SKM-1 treated with dmso at 0.1 percent for 144 hours (cell line): Measurements from ENCODE around the gene XXYLT1.
A peak's percentile ranks its signal among the peaks of the same experiment; 100 is the strongest.

Source experiments
- DNase-seq: peaks from one replicate; lab custom pipeline; 2025; ENCODE audit not compliant: unreplicated experiment; lab: John Stamatoyannopoulos, UW

The XXYLT1 gene

DNA sequence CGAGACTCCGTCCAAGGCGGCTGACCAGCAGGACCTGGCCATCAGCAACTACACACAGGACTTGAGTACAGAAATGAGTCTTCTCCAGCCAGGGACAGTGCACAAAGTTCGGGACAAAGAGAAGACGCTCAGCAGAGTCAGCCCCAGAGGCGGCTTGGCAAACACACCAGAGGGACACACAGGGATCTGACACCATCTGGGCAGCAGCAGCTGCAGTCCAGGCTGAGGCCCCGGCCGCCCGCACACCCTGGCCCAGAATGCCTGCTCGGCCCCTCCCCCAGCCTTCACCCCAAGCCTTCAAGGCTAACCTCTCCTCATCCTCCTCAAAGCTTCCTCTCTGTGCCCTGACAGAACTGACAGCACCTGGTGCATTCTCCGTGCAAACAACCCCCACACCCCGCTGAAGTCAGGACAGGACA is 61.1 kb downstream of the XXYLT1 start:
- DNase-seq = no peak

DNA sequence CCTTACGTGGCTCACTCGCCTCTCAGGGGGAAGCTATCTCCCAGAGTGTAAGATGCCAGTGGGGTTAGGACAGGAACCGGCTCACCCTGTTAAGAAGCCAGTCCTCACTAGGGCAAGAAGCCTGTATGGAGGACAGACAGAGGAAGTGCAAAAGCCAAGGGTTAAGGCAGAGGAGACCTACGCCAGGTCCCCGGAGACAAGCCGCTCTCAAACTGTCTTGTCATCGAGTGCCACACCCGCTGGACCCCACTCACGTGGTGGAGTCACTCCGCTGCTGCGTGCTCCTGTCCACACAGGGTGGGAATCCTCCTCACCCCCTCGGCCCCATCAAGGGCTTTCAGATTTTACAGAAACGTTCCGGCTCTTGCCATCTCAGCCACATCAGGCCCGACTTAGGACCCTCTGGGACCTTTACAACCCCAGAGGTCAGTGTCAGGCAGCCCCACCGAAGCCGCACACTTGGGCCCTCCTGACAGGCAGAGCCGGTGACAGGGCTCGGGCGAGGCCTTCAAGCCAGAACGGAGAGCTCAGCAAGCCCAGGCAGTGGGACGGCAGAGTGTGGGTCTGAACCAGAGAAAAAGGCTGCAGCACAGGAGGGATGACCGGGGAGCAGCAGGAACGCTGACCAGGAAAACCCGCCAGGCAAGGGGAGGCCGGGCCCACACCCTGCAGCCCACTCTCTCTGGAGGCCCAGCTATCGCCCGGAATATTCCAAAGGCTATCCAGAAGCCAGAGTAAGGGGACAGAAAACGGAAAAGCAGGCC is 61.7 kb downstream of the XXYLT1 start:
- DNase-seq = no peak

DNA sequence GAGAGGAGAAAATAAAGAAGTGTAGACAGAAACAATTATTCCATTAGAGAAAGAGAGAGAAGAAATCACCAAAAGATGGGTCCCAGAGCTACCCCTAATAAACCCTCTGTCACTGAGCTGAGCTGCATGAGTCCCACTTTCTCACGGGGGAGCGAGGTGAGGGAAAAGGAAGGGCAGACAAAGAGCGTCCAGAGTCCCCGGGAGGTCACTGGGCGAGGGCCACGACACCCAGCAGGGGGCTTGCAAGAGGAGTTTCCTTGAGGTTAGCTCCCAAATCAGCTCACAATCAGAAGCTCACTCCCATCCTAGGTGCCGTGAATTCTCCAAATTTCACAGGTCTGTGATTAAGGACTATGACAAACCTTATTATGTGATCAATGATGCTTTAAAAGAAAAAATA is 62.3 kb downstream of the XXYLT1 start:
- no peak for DNase-seq

DNA sequence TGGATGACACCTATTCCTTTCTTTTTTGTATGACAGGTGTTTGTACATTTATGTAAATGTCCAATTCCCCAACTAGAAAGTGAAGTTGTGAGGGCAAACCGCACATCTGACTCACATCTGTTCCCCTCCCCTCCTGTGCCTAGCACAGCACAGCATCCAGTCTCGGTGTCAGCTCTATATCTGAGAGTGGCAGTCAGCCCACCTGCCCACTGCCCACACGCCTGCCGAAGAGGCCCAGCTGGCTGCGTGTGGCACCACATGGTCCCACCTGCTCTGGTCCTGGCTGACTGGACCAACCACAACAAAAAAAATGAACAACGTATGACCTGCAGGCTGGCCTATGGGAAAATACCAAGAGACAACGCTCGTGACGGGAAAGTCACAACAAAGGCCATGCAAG is 62.8 kb downstream of the XXYLT1 start:
- no peak for DNase-seq

DNA sequence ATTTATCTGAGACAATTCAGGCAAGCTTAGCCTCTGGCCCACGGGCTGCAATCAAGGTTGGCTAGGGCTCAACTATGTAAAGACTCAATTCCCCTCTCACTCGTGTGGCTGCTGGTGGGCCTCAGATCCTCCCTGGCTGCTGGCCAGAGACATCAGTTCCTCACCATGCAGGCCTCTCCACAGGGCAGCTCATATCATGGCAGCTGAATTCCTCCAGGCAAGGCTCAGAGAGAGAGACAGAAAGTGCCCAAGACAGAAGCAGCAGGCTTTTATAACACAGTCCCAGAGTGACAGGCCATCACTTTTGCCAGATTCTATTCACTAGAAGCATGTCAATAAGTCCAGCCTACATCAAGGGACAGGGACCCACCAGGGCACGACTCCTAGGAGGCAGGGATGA is 63.2 kb downstream of the XXYLT1 start:
- DNase-seq = no peak

DNA sequence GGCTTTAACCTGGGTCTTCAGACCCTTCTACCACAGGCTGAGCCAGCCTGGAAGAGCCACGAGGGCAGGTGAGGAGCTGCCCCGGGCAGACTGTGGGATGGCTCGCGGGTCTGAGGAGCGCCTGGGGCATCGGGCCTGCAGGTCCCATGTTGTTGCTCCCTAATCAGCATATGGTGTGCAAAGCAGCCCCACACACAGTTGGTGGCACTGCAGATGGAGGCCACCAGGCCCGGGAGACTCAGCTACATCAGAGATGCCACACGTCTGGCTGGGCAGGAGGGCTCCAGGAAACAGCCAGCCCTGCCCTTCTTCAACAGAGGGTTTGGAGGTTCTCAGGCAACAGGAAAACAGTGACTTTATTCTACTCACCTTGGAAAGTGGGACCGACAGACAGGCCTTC is 63.9 kb downstream of the XXYLT1 start:
- DNase-seq = no peak

DNA sequence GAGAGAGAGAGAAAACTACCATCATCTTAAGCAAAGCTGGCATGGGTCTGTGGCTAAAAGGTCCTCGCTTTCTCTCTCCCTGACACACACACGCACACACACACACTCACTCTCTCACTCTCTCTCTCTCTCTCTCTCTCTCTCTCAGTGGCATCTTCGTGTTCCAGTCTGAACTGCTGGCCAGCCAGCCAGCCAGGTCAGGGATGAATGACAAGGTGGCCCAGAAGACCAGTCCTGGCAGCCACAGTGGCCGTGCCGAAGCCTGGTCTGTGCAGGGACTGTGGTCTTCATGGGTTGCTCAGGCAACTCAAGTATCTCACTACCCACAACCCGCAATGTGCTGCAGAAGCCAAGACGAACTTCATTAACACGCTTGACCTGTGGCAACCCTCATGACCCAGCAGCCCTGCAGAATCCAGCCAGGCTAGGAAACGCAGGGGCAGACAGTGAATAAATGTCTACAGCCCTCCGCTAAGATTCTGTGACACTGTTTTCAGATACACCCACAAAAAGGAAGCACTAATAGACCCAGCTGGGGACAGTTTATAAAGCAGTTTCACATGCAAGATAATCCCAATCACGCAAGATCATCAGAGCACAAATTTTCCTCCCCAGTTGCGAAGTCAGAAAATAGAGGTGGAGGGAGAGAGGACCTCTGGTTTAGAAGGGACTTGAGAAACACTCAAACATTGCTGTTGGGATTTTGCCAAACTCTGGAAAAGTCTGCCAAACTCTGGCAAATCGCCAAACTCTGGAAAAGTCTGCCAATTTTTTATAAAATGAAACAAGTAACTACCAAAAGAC is 66.4 kb downstream of the XXYLT1 start:
- DNase-seq = no peak

DNA sequence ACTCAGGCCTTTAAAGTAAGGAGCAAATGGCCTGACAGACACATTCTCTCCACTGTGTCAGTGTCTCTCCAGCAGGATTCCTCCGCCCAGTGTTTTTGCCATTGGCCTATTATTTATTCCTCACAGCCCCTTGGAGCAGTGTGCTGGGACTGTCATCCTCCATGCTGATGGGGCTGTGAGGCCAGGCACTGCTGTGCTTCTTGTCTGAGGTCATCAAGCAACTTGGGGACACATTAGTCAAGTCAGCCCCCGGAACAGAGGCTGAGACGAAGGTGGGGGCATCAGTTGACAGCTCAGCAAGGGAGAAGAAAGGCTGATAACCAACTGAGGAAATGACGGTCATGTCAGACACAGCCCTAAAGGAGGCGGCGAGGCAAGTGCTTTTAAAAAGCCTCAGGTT is 67.4 kb downstream of the XXYLT1 start:
- DNase-seq = no peak

DNA sequence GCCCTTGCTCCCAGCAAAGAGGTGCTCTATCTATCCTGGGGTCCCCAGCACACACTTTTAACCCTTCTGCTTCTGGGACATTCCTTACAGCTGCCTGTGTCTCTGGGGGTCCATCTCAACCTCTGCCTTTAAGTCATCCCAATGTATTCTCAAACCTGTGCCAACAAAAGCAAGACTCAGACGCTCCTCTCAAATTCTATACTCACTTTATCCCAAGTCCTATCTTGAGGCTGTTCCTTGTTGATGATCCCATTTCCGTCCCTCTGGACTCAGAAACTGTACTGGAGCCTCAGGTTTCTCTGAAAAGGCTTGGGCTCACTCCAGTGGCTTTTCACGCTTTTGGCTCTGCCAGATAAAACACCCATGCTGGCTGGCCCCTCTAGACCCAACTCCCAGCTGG is 69.7 kb downstream of the XXYLT1 start:
- DNase-seq = no peak

DNA sequence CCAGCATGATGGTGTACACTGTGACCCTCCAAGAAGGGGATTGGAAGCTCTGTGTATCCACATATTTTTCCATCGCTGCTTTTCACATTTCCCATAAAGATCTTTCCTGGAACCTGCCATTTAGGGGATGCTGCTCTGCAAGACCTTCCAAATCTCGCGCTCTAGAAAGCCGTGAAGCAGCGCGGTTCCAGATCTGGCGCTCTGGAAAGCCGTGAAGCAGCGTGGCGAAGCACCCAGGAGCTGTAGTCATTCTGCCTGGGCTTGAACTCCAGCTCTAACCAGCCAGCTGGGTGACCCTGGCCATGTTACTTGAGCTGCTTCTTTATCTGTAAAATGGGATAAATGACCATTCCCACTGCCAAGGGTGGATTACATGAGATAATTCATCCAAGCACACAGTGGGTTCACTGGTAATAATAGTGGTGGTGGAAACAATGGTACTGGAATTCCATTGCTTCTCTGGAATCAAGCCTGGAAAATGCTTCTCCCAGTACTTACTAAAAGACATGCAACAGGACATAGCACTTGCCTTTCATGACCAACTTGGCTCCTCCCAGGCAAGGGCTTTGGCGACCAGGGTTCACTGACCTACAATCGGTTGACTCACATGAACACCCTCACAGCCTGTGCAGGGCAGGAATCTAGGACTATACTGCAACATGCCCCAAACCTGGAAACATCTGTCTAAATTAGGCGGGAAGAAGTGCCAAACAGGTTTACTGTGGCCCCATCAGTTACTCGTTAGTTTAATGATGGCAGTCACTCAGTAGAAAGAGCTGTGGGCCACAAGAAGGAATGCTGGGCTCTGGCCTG is 70.7 kb downstream of the XXYLT1 start:
- no peak for DNase-seq

DNA sequence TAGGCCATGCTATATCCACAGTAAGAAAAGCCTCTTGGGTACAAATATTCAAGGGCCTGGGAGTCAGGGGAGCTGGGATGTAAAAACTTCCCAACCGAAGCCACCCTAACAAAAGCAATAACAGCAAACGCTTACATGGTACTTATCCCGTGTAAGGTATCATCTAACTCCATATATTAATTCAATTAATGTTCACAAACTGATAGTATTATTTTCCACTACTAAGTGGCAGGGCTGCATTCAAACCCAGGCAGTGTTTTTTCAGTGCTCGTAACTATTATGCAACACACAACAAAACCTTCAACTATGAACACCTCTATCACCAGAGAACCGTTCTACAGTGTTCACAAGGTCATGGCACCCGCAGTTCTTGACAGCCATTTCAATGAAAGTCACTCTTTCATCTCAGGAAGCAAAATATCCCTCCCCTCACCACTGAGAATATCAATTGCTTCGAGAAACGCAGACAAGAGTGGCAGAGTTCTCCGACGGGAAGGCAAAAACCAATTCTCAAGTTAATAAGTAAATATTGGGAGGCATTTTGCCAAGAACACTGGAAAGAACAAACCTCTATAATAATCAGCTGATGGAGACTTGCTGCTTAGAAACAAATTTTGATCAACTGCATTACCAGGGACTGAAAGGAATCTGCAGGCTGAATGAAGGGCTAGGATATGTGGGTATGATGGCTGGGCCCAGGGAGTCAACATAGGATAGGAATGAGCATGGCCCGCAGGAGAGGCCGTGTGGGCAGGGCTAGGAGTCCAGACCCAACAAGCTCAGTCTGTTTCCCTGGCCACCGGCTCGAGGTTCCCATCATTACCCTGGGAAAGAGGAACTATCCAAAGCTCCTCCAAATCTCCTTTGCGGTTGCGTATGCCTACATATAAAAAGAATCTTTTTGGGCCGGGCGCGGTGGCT is 72.3 kb downstream of the XXYLT1 start:
- no peak for DNase-seq

DNA sequence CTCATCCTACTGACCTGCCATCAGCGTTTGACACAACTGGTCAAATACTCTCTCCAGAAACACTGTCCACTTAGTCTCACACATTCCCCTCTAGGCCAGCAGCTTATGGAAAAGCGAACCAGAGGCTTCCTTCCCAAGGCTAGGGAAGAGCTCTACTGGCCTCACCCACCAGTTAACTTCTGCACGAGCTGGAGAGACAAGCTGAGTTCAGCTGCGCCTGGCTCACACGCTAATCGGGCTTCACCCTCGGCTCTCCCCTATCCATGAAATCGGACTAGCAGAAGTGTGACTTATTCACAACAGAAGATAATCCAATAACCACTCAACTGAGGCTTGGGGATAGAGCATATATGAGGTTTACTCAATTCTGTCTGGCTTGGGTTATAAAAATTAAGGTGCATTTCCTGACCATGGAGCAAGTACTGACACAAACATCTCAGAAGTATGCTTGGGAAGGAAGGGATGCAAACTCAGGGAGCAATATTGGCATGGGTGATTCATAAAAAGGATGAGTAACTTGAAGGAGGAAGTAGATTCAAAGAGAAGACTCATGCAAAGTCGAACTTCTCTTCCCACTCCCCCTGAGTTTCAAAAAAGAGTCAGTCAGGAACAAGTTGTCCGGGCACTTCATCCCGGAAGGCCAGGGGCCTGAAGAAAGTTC is 73.1 kb downstream of the XXYLT1 start:
- peak; percentile 18 for DNase-seq

DNA sequence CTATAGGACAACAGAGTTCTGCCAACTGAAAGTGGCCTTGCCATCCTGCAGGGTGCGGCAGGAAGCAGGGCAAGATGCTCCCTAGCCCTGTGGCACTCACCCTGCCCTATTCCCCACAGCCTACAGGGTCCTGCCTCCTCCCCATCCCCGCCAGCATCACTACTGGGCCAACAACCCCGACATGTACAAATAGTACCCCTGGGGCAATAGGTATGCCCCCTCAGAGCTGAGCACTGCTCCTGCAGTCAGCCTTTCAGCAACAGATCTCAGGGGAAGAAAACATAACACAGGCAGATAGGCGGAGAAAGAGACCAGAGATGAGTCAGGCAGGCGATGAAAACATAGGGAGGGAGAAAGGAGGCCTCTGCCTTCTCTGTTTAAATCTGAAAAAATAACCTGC is 74.7 kb downstream of the XXYLT1 start:
- DNase-seq = no peak

DNA sequence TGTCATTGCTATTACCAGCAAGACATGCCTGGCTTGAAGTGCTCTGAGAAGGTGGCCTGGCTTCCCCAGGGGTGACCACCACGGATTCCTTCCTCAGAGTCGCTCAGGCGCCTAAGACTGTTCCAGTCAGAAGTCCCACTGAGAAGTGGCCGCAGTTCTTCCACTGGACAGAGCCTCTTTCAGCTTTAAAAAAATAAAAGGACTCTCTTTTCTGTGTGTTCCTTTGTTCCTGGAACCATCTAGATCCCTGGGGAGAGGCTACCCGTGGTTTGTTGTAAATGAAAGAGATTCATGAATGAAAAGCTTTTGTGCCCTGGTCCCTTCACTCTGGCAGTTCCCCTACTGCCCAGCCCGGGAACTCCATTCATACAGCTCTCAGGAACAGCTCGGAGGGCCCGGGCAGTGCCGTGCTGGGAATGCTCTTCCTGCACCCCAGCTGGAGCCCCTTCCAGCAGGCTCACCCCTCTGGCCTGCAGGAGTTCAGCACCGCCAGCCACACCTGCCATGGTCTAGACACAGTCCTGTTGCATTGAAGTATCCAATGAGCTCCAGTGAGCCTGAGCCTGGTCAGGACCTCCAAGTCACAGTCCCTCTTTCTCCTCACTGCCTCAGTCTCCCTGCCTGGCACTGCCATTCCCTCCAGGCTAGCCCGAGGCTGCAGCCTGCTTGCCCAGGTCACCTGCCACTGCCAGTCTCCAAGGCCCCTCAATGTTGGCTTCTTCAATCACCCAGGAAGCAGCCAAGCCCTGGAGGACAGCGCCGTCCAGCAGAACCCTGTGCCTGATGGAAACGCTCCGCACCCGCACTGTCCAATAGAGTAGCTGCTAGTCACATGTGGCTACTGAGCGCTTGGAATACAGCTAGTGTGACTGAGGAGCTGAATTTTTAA is 75.4 kb downstream of the XXYLT1 start:
- no peak for DNase-seq

DNA sequence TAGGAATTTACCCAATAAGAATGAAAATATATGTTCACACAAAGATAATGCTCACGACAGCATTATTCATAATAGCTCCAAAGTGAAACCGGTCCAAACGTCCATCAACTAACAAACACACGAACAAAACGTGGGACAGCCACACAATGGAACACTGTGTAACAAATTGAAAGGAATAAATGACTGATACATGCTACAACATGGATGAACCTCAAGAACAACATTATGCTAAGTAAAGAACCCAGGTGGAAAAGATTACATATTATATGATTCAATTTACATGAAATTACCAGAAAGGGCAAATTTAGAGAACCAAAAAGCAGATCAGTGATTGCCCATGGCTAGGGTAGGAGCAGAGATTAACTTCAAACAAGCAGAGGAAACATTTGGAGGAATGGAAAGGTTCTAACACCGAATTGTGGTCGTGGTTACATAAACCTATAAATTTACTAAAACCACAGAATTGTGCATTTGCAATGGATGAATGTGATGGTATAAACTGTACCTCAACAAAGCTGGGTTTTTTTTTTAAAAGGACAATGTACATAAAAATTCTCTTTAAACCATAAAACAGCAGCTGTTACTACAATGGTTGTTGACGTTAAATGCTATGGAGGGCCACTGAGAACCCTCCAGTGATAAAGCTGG is 76.3 kb downstream of the XXYLT1 start:
- DNase-seq = no peak

DNA sequence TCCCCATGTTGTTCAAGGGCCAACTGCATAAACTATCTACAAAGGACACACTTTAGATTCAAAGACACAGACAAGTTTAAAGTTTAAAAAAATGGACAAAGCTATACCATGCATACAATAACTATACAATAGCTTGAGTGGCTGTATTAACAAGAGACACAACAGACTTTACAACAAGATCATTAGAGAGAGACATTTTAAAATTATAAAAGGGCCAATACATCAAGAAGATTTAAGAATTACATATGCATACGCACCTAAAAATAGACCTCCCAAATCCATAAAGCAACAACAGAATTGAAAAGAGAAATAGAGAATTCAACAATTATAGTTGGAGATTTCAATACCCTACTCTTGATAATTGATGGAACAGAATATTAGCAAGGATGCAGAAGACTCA is 79.4 kb downstream of the XXYLT1 start:
- DNase-seq = no peak

DNA sequence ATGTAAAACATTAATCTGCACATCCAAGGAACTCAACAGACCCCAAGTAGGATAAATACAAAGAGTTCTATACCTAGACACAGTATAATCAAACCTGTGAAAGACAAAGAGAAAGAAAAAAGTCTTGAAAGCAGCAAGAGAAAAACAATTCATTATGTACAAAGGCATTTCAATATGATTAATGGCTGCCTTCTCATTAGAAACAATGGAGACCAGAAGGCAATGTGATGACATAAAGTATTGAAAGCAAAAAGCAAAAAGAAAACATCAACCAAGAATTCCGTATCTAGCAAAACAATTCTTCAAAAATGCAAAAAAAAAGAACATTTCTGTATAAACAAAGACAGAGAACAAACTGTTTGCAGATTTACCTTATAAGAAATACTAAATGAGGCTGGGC is 81.1 kb downstream of the XXYLT1 start:
- no peak for DNase-seq

DNA sequence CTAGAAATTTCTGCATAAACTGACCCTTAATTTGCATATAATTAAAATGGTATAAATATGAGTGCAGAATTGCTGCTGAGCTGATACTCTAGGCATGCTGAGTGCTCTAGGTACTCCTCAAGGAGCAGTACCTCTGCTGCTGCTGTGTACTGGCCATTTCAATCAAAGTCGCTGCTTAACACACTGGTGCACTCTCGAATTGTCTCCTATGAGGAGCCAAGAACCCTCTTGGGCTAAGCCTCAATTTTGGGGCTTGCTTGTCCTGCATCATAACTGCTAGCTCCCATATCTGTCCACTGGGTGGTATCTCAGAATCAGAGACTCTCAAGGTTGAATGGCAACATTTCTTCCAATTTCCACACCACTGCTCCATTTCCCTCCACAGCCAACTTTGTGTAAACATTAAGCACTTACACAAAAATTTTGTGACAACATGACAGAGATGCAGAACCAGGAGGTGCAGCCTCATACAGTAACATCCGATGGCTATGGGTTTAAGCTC is 82.5 kb downstream of the XXYLT1 start:
- DNase-seq = no peak
